ENCODE measurements around the gene NHLH2. TPM values are rescaled to one million over a fixed set of nuclear protein-coding genes. Genes with fewer than 3 reads are reported as not detected.

The NHLH2 gene
- polyA plus RNA-seq, 2 of the 4 experiments (the other 2 are of a cell fraction): not detected

- POLR2A ChIA-PET: no interaction called here
- TF ChIP-seq PBX3 (IDR thresholded peaks at IDR 0.05) (no peak), TP53 (CRISPR knock-in tag; IDR thresholded peaks at IDR 0.05) (no peak), KDM5A (IDR thresholded peaks at IDR 0.05) (no peak), CHD4 (IDR thresholded peaks at IDR 0.05; ENCODE audit: borderline replicate concordance) (no peak), HOXB5 (CRISPR knock-in tag; IDR thresholded peaks at IDR 0.05) (no peak), ZC3H11A (IDR thresholded peaks at IDR 0.05) (no peak), POLR2A (IDR thresholded peaks at IDR 0.05; ENCODE audit: low read length) (no peak), HOXA7 (CRISPR knock-in tag; IDR thresholded peaks at IDR 0.05) (no peak), NPAS2 (CRISPR knock-in tag; IDR thresholded peaks at IDR 0.05; ENCODE audit: borderline replicate concordance) (no peak), HOXB13 (CRISPR knock-in tag; IDR thresholded peaks at IDR 0.05; ENCODE audit: low read depth) (no peak), BCL3 (IDR thresholded peaks at IDR 0.05) (no peak), ZNF302 (CRISPR knock-in tag; IDR thresholded peaks at IDR 0.05) (no peak), CHD2 (IDR thresholded peaks at IDR 0.05; ENCODE audit: low read length, partially characterized antibody) (no peak), CBX2 (IDR thresholded peaks at IDR 0.05; ENCODE audit: borderline replicate concordance, low read depth) (no peak)
- H3K27ac ChIP-seq: no peak overlapping the region
- no peaks in the 10 kb centered on the region for H3K4me1 ChIP-seq
- H3K9me3 ChIP-seq: no peaks in the 10 kb centered on the region
- CTCF ChIA-PET: no interaction called here
- DNase-seq (ENCODE audit: low read depth in 1 of 2, low spot score in 1 of 2) (no peak), FAIRE-seq (no peak), ATAC-seq (no peak)
- H3K4me2 ChIP-seq: no peak overlapping the region
- H3K4me3 ChIP-seq: no peak overlapping the region
- WGBS (ENCODE audit: missing lambda C conversion rate): 6% methylated on average over 2 of the region's 2 CpGs
Observed at GRCh38 chr1:115850937-115851336, 10.0 kb upstream of the NHLH2 start.

- no peak overlapping the region for H3K4me2 ChIP-seq
- DNase-seq (ENCODE audit: low read depth in 1 of 2, low spot score in 1 of 2): no peak
- no peak for ATAC-seq
- 0% methylated on average over 1 of the region's 1 CpG for WGBS (ENCODE audit: missing lambda C conversion rate)
- no peak overlapping the region for H3K27ac ChIP-seq
- no peak overlapping the region for H3K4me3 ChIP-seq
- TF ChIP-seq SREBF2 (IDR thresholded peaks at IDR 0.05) (no peak), HES2 (IDR thresholded peaks at IDR 0.05) (no peak), HOXB13 (CRISPR knock-in tag; IDR thresholded peaks at IDR 0.05; ENCODE audit: low read depth) (no peak), HOXA7 (CRISPR knock-in tag; IDR thresholded peaks at IDR 0.05) (no peak), FOSL2 (IDR thresholded peaks at IDR 0.05) (no peak), FOSL2 (CRISPR knock-in tag; IDR thresholded peaks at IDR 0.05) (no peak), CHD2 (IDR thresholded peaks at IDR 0.05; ENCODE audit: low read length, partially characterized antibody) (no peak), HMGXB4 (CRISPR knock-in tag; IDR thresholded peaks at IDR 0.05; ENCODE audit: borderline replicate concordance) (no peak), ZSCAN20 (CRISPR knock-in tag; IDR thresholded peaks at IDR 0.05) (no peak), ZNF302 (CRISPR knock-in tag; IDR thresholded peaks at IDR 0.05) (no peak)
- FAIRE-seq: no peak
- ChIA-PET CTCF (interaction anchor here (1.5 kb wide), 1 partner anchor 239 kb away, joined by 3 read pairs; no protein-coding TSS in a partner anchor), POLR2A (no interaction called here)
- H3K4me1 ChIP-seq: no peaks in the 10 kb centered on the region
- no peaks in the 10 kb centered on the region for H3K9me3 ChIP-seq
Observed at GRCh38 chr1:115847787-115848186, 6.9 kb upstream of the NHLH2 start.

GRCh38 chr1:115842948-115843347 lies 2.0 kb upstream of the NHLH2 start:
- TF ChIP-seq POLR2A (IDR thresholded peaks at IDR 0.05; ENCODE audit: low read length) (no peak), BCL3 (IDR thresholded peaks at IDR 0.05) (no peak), HOXB13 (CRISPR knock-in tag; IDR thresholded peaks at IDR 0.05; ENCODE audit: low read depth) (no peak), FOXS1 (CRISPR knock-in tag; IDR thresholded peaks at IDR 0.05) (no peak), JUN (IDR thresholded peaks at IDR 0.05) (no peak), GATA3 (IDR thresholded peaks at IDR 0.05; ENCODE audit: borderline replicate concordance) (no peak)
- H3K9me3 ChIP-seq: no peaks in the 10 kb centered on the region
- no peaks in the 10 kb centered on the region for H3K4me1 ChIP-seq
- WGBS (ENCODE audit: missing lambda C conversion rate): 25% methylated on average over 1 of the region's 1 CpG
- no peak overlapping the region for H3K4me3 ChIP-seq
- ATAC-seq (no peak), FAIRE-seq (no peak), DNase-seq (ENCODE audit: low read depth in 1 of 2, low spot score in 1 of 2) (no peak)
- H3K4me2 ChIP-seq: no peak overlapping the region
- CTCF ChIA-PET: no interaction called here
- POLR2A ChIA-PET: no interaction called here
- no peak overlapping the region for H3K27ac ChIP-seq

All from A549 (cell line).